COR-L47 (cell line): ENCODE results near the gene SPRR2F.
"Not testable (repeated sequence)": the region's sequence is repeated elsewhere in the genome, so short reads cannot be mapped to it uniquely, and the experiment has no call there.

ENCODE experiments used
- DNase-seq: peaks from one replicate; lab custom pipeline; 2025; lab: John Stamatoyannopoulos, UW

Gene SPRR2F, protein sequence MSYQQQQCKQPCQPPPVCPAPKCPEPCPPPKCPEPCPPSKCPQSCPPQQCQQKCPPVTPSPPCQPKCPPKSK

DNA sequence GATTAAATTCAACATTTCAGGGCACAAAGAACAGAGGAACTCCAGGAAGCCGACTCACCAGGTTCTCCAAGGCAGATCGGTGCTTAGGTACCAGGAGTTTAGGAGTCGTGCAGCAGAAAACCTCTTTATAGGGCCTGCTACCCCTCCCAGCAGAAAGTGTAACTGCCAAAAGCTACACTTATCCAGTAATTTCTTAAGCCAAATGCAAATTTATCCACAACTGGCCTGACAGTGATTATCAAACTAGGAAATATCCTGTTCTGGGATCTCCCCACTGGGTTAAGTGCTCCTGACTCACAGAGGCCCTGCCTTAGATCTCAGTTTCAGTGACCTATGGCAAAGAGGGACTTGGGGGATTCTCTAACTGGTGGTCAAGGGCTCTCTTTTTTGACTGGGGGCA is at the start of gene SPRR2F:
SPRR2F (minus strand) TSS at position 101 of the 400 bp plus-strand sequence. CDS start 783 bp downstream, outside the sequence.
- no peak for DNase-seq

DNA sequence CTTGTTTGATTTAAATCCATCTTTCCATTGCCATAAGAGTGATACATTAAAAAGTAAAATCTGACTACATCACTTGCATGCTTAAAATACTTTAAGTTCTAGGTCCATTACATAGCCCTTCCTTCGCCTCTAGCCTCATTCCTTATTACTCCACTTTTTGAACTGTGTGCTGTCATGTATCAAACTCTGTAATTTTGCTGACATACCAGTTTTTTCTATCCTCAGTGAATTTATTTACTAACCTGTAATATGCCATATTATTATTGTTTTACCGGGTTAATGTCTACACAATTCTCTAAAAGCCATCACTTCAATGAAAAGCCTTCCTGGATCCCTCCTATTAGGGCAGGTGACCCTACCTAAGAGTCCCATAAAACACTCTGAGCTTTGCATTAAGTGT is 42.2 kb upstream of the SPRR2F start:
- no peak for DNase-seq

DNA sequence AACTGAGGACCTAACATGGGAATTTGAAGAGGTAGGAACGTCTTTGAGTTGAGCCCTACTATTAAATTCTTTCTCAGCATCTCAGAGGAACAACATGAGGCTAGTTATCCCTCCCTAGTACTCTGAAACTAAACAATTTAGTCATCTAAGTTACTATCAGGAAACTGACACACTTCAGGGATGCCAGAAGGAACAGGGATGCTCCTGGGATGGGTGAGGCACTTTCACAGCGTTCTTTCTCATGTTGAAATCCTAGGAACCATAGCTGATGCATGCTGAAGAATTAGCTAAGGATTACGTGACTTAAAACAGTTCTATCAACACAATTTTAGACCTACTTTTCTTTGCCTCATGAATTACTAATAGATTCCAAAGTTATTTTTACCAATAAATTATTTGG is 39.2 kb upstream of the SPRR2F start:
- no peak for DNase-seq

DNA sequence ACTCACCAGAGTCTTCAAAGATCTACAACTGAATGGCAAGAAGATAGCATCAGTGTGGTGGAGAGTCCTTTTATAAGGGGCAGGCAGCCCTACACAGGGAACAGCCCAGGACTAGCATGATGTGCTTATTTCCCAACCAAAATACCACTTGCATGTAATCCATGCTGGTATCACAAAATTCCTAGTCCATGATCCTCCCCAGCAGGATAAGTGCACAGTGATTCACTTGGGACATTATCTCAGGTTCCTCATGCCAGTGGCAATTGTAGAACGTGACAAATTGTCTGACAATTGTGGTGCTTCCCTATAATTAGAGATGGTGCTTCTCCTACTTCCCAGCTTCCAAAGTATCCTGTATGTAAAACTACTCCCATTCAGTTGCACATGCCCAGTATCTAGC is 37.5 kb upstream of the SPRR2F start, which contains the start of gene SPRR2G:
SPRR2G (minus strand) TSS at position 45 of the 400 bp plus-strand sequence. CDS start 780 bp downstream, outside the sequence.
- no peak for DNase-seq

DNA sequence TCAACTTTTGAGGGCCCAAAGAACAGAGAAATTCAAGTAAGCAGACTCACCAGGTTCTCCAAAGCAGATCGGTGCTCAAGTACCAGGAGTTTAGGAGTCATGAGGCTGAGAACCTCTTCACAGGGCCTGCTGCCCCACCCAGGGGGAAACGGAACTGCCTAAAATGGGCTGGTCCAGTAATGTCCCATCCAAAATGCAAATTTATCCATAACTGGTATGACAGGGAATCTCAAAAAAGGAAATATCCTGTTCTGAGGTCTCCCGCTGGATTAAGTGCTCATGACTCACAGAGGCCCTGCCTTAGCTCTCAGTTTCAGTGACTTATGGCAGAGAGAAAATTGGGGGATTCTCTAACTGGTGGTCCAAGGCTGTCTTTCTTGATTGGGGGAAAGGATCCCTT is 28.1 kb upstream of the SPRR2F start:
- DNase-seq = no peak

DNA sequence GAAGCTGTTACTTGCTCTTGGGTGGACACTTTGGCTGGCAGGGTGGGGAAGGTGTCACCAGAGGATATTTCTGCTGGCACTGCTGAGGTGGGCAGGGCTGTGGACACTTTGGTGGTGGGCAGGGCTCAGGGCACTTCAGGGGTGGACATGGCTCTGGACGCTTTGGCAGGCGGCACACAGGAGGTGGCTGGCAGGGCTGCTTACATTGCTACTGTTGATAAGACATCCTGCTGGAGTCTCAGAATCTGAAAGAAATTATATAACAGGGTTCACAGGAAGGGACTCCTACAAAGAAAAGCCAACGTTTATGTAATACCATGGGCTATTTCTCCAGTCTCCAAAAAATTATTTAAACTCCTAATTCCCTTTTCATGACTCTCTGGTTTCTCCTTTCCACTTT is 27.2 kb upstream of the SPRR2F start:
- DNase-seq = no peak

DNA sequence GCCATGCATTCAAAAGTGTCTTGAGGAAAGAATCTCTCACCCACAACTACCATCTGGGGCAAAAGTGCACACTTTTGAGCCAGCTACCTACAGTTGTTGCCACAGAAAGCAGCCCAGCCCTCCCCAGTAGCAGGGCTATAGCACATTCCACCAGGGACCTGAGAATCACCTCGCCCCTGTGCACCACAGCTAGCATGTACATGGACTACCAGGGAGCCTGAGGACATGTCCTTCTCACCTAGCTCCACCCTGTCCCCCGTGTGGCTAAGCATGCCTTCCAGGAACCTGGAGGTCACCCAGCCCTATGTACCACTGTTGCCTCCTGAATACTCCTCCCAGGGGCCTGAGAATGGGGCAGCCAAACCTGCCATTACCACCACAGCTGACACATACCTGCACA is 20.4 kb upstream of the SPRR2F start:
- DNase-seq = no peak

DNA sequence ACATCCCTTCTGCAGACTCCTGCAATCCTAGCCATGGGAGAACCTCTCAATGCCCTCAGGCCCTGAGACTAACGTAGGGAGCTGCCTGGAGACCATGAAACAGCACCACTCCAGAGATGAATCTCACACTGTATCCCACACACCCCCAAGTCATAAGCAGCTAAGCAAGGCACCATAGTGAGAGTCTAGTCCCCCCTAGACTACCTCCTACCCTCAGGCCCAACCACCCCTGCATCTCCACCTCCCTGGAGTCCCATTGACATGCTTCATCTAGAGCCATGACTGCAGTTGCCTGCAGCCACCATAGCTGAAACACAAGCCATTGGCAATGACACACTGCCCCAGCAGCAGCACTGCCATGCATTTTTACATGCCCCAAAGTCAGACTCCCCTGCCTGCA is 20.0 kb upstream of the SPRR2F start:
- DNase-seq = no peak

DNA sequence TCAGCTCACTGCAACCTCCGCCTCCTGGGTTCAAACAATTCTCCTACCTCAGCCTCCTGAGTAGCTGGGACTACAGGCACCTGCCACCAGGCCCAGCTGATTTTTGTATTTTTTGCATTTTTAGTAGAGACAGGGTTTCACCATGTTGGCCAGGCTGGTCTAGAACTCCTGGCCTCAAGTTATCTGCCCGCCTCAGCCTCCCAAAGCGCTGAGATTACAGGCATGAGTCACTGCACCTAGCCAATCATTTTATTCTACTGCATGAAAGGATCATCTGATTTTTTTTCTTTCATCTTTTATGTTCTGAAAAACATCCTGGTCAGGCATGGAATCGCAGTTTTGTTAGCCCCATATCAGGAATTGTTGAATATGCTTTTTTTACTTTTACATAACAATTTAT is 15.4 kb upstream of the SPRR2F start:
- not testable (repeated sequence) for DNase-seq

DNA sequence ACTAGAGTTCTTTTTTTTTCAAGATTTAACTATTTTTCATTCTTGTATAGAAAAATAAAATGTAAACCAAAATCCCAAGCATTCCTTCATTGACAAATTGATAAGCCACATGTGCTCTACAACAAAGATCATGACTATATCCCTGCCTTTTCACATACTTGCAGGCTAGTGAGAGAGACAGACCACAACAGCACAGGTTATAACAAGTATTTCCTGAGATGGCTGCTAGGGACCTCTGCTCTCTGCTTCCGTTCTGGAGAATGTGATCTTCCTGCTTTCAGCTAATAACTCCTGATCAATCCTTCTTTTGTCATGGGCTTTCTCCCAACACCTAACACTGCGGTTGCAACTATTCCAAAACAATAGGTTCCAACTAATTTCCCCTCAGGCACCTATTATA is 14.0 kb upstream of the SPRR2F start:
- no peak for DNase-seq

DNA sequence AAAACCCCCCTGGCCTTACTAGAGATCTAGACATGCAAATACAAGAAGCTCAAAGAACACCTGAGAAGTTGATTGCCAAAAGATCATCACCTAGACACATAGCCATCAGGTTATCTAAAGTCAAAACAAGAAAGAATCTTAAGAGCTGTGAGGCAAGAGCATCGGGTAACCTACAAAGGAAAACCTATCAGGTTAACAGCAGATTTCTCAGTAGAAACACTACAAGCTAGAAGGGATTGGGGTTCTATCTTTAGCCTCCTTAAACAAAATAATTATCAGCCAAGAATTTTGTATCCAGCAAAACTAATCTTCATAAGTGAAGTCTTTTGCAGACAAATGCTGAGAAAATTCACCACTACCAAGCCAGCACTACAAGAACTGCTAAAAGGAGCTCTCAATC is 12.2 kb upstream of the SPRR2F start:
- DNase-seq = no peak

DNA sequence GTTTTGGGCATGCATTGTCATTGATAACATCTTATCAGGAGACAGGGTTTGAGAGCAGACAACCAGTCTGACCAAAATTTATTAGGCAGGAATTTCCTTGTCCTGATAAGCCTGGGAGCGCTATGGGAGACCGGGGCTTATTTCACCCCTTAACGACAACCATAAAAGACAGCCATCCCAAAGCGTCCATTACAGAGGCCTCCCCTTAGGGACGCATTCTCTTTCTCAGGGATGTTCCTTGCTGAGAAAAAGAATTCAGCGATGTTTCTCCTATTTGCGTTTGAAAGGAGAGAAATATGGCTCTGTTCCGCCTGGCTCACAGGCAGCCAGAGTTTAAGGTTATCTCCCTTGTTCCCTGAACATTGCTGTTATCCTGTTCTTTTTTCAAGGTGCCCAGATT is 10.5 kb upstream of the SPRR2F start:
- not testable (repeated sequence) for DNase-seq

DNA sequence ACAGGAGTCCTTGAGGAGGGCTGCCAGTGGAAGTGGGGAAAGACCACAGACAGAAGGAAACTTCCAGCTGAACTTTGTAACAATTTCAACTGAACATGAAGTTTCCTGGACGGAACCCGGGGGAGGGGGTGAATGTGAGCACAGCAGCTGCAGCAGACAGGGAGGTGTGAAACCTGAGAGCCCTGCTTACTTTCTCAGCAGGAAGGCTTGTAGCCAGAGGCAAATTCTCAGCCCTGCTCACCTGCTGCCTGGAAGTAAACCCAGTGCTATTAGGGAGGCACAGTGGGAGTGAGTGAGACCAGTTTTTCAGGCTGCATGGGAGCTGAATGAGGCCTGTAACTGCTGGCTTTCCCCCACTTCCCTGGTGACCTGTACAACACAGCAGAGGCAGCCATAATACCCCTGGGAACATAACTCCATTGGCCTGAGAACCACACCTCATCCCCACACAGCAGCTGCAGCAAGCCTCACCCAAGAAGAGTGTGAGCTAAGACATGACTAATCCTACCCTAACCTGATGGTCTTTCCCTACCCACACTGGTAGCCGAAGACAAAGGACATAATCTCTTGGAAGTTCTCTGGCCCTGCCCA is 9.6 kb upstream of the SPRR2F start:
- DNase-seq = peak; percentile 98

DNA sequence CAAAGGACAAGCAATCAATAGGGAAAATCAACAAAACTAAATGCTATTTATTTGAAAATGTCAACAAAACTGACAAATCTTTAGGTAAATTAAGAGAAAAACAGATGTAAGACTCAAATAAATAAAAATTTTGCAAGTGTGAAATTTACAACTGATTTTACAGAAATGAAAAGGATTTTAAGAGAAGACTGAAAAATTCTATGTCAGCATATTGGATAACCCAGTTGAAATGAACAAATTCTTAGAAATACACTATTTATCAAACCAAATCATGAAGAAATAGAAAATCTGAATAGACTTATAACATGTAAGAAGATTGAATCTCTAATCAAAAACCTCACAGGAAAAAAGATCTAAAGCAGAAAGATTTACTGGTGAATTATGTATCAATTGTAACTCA is 7.6 kb upstream of the SPRR2F start:
- DNase-seq = no peak

DNA sequence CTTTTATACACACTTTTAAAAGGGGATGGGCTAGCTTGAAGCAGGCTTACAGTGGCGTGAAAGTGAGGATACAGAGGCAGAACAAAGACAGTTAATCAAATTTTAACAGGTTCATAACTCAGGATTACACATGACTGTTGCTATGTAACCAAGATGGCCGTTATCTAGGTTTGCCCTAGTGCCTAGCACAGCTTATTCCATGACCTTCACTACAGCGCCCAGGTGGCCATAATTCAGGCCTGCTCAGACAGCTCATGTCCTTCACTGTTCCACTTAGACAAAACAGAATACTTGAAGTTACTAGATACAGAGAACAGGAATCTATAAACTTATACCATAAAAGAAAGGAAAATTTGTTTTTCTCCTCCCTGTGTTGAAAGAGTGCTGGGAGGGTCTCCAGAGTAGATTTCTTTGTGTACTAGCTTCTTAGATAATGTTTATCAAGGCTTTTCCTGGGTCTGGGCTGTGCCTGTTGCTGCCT is 6.2 kb upstream of the SPRR2F start:
- no peak for DNase-seq

DNA sequence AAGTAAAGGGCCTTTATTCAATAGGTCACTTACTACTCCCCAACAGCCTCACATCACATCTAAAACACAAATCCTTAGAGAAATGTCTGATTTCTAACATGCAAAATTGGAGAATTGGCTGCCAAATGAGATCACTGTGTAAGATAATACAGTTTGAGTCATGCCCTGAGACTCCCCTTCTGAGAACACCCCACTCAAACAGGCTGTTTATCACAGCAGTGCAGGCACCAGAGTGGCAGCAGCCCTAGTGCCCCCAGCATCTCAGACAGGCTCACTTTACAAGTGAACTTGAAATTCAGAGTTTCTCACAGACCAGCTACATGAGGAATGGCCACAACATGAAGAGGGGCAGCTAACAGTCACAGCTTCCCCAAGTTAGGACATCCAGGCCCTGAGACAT is 1.9 kb upstream of the SPRR2F start:
- not testable (repeated sequence) for DNase-seq

DNA sequence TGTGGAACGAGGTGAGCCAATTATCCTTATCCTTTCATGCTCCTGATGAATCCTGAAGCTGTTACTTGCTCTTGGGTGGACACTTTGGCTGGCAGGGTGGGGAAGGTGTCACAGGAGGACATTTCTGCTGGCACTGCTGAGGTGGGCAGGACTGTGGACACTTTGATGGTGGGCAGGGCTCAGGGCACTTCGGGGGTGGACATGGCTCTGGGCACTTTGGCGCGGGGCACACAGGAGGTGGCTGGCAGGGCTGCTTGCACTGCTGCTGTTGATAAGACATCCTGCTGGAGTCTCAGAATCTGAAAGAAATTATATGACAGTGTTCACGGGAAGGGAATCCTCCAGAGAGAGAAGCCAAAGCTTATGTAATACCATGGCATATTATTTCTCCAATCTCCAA is 862 bp downstream of the SPRR2F start:
- DNase-seq = not testable (repeated sequence)

DNA sequence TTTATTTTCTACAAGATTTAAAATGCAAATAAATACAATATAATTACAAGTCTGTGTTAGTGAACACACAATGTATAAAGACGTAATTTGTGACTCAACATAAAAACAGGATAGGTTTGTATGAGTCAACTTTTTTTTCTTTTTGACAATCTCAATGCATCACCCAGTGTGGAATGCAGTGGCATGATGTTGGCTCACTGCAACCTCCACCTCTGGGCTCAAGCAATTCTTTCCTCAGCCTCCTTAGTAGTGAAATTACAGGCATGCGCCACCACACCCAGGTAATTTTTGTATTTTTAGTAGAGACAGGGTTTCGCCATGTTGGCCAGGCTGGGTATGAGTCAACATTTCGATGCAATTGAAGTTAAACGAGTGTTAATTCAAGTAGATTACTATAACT is 13.1 kb downstream of the SPRR2F start:
- no peak for DNase-seq

DNA sequence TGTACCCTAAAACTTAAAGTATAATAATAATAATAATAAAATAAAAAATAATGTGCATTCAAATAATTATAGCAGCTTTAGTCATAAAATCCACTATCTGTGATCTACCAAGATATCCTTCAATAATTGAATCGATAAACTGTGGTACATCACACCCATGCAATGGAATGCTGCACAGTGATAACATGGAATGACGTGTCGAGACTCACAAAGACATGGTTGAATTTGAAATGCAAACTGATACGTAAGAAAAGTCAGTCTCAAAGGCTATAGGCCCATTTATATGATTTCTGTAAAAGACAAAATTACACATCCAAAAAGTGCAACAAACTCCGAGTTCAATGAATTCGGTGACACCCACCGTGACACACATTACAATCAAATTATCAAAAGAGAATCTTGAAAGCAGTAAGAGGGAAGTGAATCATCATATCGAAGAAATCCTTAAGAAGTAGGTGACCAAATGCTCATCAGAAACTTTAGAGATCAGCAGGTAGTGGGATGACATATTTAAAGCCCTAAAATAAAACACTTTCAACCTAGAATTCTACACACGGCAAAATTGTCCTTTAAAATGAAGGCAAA is 13.8 kb downstream of the SPRR2F start:
- DNase-seq = no peak

DNA sequence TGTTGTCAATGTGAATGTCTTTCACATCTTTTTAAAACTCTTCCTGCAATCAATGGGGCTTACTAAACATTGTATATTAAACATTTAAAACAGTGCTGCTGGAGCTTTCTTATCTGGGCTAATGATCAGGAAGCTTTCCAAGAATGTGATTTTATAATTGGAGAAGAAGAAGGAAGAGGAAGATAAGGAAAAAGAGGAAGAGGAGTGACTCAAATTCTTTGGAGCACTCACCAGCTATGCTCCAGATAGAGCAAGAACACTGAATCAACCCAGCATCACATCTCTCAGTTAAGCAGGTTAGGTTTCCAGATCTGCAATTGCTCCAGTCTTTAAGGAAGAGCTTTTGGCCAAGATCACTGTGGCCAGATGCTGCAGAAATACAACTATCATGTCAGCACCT is 17.6 kb downstream of the SPRR2F start:
- DNase-seq = no peak

DNA sequence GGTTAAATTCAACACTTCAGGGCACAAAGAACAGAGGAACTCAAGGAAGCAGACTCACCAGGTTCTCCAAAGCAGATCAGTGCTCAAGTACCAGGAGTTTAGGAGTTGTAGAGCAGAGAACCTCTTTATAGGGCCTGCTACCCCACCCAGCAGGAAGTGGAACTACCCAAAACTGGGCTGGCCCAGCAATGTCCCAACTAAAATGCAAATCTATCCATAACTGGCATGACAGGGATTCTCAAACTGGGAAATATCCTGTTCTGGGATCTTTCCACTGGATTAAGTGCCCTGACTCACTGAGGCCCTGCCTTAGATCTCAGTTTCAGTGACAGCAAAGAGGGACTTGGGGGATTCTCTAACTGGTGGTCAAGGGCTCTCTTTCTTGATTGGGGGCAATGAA is 18.9 kb downstream of the SPRR2F start, which contains the start of gene SPRR2E:
SPRR2E (minus strand) TSS at position 101 of the 400 bp plus-strand sequence. CDS start 775 bp downstream, outside the sequence.
- DNase-seq = no peak

DNA sequence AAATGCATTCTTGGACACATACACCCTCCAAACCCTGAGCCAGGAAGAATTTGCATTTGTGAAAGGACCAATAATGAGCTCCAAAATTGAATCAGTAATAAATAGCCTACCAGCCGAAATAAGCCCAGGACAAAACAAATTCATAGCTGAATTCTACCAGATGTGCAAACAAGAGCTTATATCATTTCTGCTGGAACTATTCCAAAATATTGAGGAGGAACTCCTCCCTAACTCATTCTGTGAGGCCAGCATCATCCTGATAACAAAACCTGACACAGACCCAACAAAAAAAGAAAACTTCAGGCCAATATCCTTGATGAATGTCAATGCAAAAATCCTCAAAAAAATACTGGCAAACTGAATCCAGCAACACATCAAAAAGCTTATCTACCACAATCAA is 25.7 kb downstream of the SPRR2F start:
- no peak for DNase-seq

DNA sequence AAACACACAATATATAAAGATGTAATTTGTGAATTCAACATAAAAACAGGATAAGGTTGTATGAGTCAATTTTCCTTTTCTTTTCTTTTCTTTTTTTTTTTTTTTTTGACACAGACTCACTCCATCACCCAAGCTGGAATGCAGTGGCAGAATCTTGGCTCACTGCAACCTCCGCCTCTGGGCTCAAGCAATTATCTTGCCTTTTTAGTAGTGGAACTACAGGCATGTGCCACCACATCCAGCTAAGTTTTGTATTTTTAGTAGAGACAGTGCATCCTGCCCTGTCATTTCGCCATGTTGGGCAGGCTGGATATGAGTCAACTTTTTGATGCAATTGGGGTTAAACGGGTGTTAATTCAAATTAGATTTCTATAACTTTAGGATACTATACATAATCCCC is 31.6 kb downstream of the SPRR2F start:
- DNase-seq = no peak
